ENCODE data around the gene THSD7A.

DNA sequence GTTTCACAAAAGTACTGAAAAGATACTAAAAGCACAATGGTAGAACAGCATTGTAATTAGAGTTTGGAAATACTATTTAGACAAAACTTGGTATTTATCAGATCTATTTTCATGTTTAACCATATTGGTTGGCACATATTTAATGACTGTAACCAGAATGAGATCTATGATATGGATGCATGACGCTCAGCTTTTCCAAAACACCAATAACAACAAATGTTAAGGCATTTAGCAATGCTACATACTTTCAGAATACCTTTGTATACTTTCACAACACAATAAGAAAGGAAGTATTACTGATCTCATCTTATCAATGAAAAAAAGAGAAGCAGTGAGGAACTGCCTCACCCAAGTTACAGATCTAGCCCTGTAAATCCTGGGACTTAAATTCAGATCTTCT, 74.8 kb downstream of the THSD7A start:
- TF ChIP-seq, protein P1, sequence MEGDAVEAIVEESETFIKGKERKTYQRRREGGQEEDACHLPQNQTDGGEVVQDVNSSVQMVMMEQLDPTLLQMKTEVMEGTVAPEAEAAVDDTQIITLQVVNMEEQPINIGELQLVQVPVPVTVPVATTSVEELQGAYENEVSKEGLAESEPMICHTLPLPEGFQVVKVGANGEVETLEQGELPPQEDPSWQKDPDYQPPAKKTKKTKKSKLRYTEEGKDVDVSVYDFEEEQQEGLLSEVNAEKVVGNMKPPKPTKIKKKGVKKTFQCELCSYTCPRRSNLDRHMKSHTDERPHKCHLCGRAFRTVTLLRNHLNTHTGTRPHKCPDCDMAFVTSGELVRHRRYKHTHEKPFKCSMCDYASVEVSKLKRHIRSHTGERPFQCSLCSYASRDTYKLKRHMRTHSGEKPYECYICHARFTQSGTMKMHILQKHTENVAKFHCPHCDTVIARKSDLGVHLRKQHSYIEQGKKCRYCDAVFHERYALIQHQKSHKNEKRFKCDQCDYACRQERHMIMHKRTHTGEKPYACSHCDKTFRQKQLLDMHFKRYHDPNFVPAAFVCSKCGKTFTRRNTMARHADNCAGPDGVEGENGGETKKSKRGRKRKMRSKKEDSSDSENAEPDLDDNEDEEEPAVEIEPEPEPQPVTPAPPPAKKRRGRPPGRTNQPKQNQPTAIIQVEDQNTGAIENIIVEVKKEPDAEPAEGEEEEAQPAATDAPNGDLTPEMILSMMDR (IDR thresholded peaks at IDR 0.05), result no peak
- no peak for TF ChIP-seq POLR2A (IDR thresholded peaks at IDR 0.05)

Data from heart left ventricle (tissue), 13 donors.